GM13976 (cell line): ENCODE measurements around the gene HMGN1.

ENCODE experiments used
- DNase-seq: peaks from one replicate; pipeline ENCODE4 v3.0.0; 2012; ENCODE audit warnings: low spot score
- CTCF ChIP-seq: IDR thresholded peaks from 2 replicates; pipeline ENCODE4 v1.5.1; 2012; ENCODE audit warnings: borderline replicate concordance, mild to moderate bottlenecking; ENCODE audit not compliant: insufficient read depth; ENCODE audit errors: extremely low read depth, missing control alignments, control extremely low read depth
- in situ Hi-C: fragments of 300-500 bp; cut with MboI; formaldehyde crosslinking; loops from one replicate; pipeline ENCODE4 v1.12.0; 2022; ENCODE audit warnings: low sequenced_read_pairs, mixed read lengths, inconsistent platforms; ENCODE audit not compliant: unreplicated experiment

The HMGN1 gene

GRCh38 chr21:39348355-39349210 is at the start of gene HMGN1:
Gene HMGN1 (minus strand): TSS chr21:39349088. CDS start chr21:39348917, 171 bp downstream.
- in situ Hi-C loops = no loop called here
- TF ChIP-seq CTCF = no peak
- DNase-seq = peak; percentile 97

- no peak for TF ChIP-seq CTCF
- in situ Hi-C loops = loop anchor here (25.0 kb wide), 1 partner anchor 211 kb away; the partner anchor contains the start of gene PSMG1
- DNase-seq = no peak
Observed at GRCh38 chr21:39397646-39398385, 48.9 kb upstream of the HMGN1 start.

GRCh38 chr21:39392981-39393380 is 44.1 kb upstream of the HMGN1 start:
- DNase-seq = no peak
- TF ChIP-seq CTCF = no peak
- in situ Hi-C loops = loop anchor here (25.0 kb wide), 1 partner anchor 206 kb away; the partner anchor contains the start of gene PSMG1

- in situ Hi-C loops = loop anchor here (25.0 kb wide), 1 partner anchor 203 kb away; the partner anchor contains the start of gene PSMG1
- TF ChIP-seq CTCF = no peak
- DNase-seq = no peak
Observed at GRCh38 chr21:39390212-39390765, 41.4 kb upstream of the HMGN1 start.

GRCh38 chr21:39388811-39389155 is 39.9 kb upstream of the HMGN1 start:
- in situ Hi-C loops = loop anchor here (25.0 kb wide), 1 partner anchor 201 kb away; the partner anchor contains the start of gene PSMG1
- no peak for TF ChIP-seq CTCF
- no peak for DNase-seq

GRCh38 chr21:39388038-39388810 is 39.3 kb upstream of the HMGN1 start:
- peak; percentile 97 for TF ChIP-seq CTCF
- DNase-seq = peak; percentile 93
- in situ Hi-C loops = loop anchor here (25.0 kb wide), 1 partner anchor 201 kb away; the partner anchor contains the start of gene PSMG1
